Vagina (tissue), 2 donors: ENCODE data around the gene ATN1.
A peak's percentile ranks its signal among the peaks of the same experiment; 100 is the strongest.

Experiments used
- CTCF ChIP-seq, 3 experiments: fragments of 450-650 bp in 2 of 3; fragments of 200-600 bp in 1 of 3; sonication (generic) in 1 of 3; IDR thresholded peaks; one replicate each; pipeline ENCODE4 v1.5.1; 2017 to 2019; ENCODE audit warnings: antibody characterized with exemption in 3 of 3, mild to moderate bottlenecking in 2 of 3, moderate library complexity in 2 of 3
- POLR2A ChIP-seq, 2 donors: fragments of 450-650 bp; IDR thresholded peaks; one replicate each; pipeline ENCODE4 v1.6.1; 2017; ENCODE audit warnings: antibody characterized with exemption in 2 of 2, mild to moderate bottlenecking in 2 of 2, moderate library complexity in 2 of 2
- POLR2AphosphoS5 ChIP-seq, 2 donors: sonication (generic); formaldehyde crosslinking; IDR thresholded peaks; one replicate each; pipeline ENCODE4 v1.9.0; 2017; ENCODE audit warnings: antibody characterized with exemption in 2 of 2, mild to moderate bottlenecking in 2 of 2, low read depth in 1 of 2; ENCODE audit not compliant: insufficient read depth in 1 of 2

DNA sequence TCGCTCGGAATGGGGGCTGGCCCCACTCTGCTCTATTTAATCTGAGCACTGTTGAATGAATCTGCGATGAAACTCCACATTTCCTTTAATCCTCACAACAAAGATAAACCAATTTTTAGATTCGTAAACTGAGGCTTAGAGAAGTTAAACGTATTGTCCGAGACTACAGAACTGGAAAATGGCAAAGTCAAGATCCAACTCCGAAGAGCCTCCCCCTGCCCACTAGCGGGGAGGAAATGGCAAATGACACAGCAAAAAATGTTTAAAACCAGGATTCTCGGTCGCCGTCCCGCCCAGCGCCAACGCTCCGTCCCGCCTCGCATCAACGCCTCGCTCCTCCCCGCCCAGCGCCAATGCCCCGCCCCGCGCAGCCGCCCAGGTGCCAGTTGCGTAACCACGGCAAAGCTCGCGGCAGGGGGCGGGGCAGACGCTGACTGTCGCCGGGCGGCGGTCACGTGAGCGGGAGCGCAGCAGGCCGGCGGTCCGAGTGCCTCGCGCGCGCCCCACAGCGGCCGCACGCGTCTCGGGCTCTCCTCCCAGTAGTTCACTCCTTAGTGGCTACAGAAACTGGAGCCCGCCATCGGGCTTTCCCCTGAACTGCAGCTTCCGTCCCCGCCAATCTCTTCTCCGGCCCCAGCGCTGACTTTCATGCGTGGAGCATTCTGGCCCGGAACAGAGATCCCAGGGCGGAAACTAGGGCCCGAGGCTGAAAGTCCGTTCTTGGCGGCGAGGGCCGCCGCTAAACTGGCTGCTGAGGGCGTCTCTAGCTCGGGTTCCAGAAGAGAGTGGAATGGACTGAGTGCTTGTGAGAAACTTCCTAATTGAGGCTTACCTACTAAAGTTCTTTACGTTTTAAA lies 36.7 kb upstream of the ATN1 start:
- TF ChIP-seq CTCF (IDR thresholded peaks at IDR 0.05) (peak; percentile 83 to 98 (median 93)), POLR2AphosphoS5 (IDR thresholded peaks at IDR 0.05; ENCODE audit: insufficient read depth in 1 of 2, low read depth in 1 of 2) (peak in 1 of 2 donors; percentile 87), POLR2A (IDR thresholded peaks at IDR 0.05) (peak in 1 of 2 donors; percentile 65)
